GM12878 (cell line): ENCODE data around the gene FYTTD1. TPM values are rescaled to one million over a fixed set of nuclear protein-coding genes. Genes with fewer than 3 reads are reported as not detected.

Source experiments
- ATAC-seq: fragments of 200-7000 bp; cut with Tn5 transposase; 3 replicates; pipeline ENCODE4 v1.9.1; 2020; ENCODE audit warnings: mild to moderate bottlenecking, moderate library complexity
- BruUV-seq: library from RNA; stranded (reverse); fragments of 400-500 nt; replicated peaks from 2 replicates; lab custom pipeline; 2021; lab: Mats Ljungman, UMichigan
- CTCF ChIA-PET: fragments of 300-600 bp; sonication (Branson Sonifier 250); formaldehyde crosslinking; extraction: SDS; loops from one replicate; lab custom pipeline; 2021; ENCODE audit warnings: inconsistent platforms; lab: Yijun Ruan, JAX
- POLR2A ChIA-PET: fragments of 350-600 bp; formaldehyde crosslinking; extraction: SDS; loops from one replicate; lab custom pipeline; 2021; ENCODE audit warnings: inconsistent platforms; lab: Charles Lee
- RAD21 ChIA-PET: fragments of 300-600 bp; sonication (Branson Sonifier 250); formaldehyde crosslinking; loops from one replicate; lab custom pipeline; 2023; ENCODE audit warnings: antibody characterized with exemption; ENCODE audit not compliant: unreplicated experiment; lab: Charles Lee
- SMC1A ChIA-PET: fragments of 300-600 bp; sonication (Branson Sonifier 250); formaldehyde crosslinking; loops from one replicate; lab custom pipeline; 2023; ENCODE audit not compliant: unreplicated experiment, uncharacterized antibody; lab: Charles Lee
- DNase-seq: peaks from one replicate; pipeline ENCODE4 v3.0.0-alpha.2; 2011; ENCODE audit warnings: low read depth, low spot score
- FAIRE-seq: peaks from 3 replicates; lab custom pipeline; 2011; peaks lifted over from hg19 to GRCh38; lab: Jason Lieb, UNC
- H2AFZ ChIP-seq: 2 replicates; pipeline ENCODE4 v1.6.0; 2011; ENCODE audit warnings: low read depth, low read length, control low read depth; ENCODE audit not compliant: control insufficient read depth
- H3K27ac ChIP-seq: 2 replicates; pipeline ENCODE4 v1.5.1; 2011; ENCODE audit warnings: control low read depth; ENCODE audit not compliant: control insufficient read depth, insufficient read depth
- H3K27me3 ChIP-seq, 2 experiments: replicated peaks in 1 of 2; 2 replicates each; pipeline versions ENCODE4 v1.6.0 to v1.6.1; 2011; ENCODE audit warnings: low read length in 1 of 2; ENCODE audit not compliant: control insufficient read depth in 2 of 2, insufficient read depth in 2 of 2
- H3K36me3 ChIP-seq, 2 experiments: 2 replicates each; pipeline ENCODE4 v1.5.1; 2011; ENCODE audit warnings: low read length in 1 of 2; ENCODE audit not compliant: control insufficient read depth in 2 of 2, insufficient read depth in 2 of 2
- H3K4me1 ChIP-seq: 2 replicates; pipeline ENCODE4 v1.6.1; 2011; ENCODE audit warnings: mild to moderate bottlenecking, low read length, moderate library complexity, mixed read lengths; ENCODE audit not compliant: control insufficient read depth, insufficient read depth
- H3K4me2 ChIP-seq: 2 replicates; pipeline ENCODE4 v1.6.0; 2011; ENCODE audit warnings: control low read depth; ENCODE audit not compliant: control insufficient read depth, insufficient read depth
- H3K4me3 ChIP-seq: fragments of 200-600 bp; sonication (generic); 2 replicates; pipeline ENCODE4 v1.5.1; 2016
- H3K79me2 ChIP-seq: 2 replicates; pipeline ENCODE4 v1.6.0; 2011; ENCODE audit warnings: low read length; ENCODE audit not compliant: control insufficient read depth, insufficient read depth
- H3K9ac ChIP-seq: 2 replicates; pipeline ENCODE4 v1.8.0; 2011; ENCODE audit warnings: low read length, control low read depth, mixed read lengths; ENCODE audit not compliant: control insufficient read depth, insufficient read depth
- H3K9me3 ChIP-seq: replicated peaks from 3 replicates; pipeline ENCODE4 v1.5.1; 2011; ENCODE audit warnings: mild to moderate bottlenecking, low read length; ENCODE audit not compliant: control insufficient read depth, insufficient read depth
- H4K20me1 ChIP-seq: 2 replicates; pipeline ENCODE4 v1.6.0; 2011; ENCODE audit not compliant: control insufficient read depth, insufficient read depth
- BMI1 ChIP-seq: fragments of 450-650 bp; IDR thresholded peaks from 2 replicates; pipeline ENCODE4 v1.6.1; 2016; ENCODE audit warnings: mild to moderate bottlenecking, moderate library complexity, borderline replicate concordance
- CBX3 ChIP-seq: fragments of 200-600 bp; sonication (generic); IDR thresholded peaks from 2 replicates; pipeline ENCODE4 v1.6.1; 2016; ENCODE audit warnings: low read depth, borderline replicate concordance
- EED ChIP-seq: sonication (generic); IDR thresholded peaks from 2 replicates; pipeline ENCODE4 v1.6.1; 2016; ENCODE audit warnings: antibody characterized with exemption, low read depth
- JUNB ChIP-seq: IDR thresholded peaks from 2 replicates; pipeline ENCODE4 v1.6.1; 2016; ENCODE audit warnings: antibody characterized with exemption, mild to moderate bottlenecking
- NFYB ChIP-seq: IDR thresholded peaks from 2 replicates; pipeline ENCODE4 v1.6.1; 2011; ENCODE audit warnings: low read depth, mild to moderate bottlenecking, low read length, improper control_type of control experiment, moderate library complexity; ENCODE audit not compliant: insufficient read depth
- NR2C2 ChIP-seq: IDR thresholded peaks from 2 replicates; pipeline ENCODE4 v1.6.1; 2011; ENCODE audit warnings: borderline replicate concordance, low read depth; ENCODE audit not compliant: control insufficient read depth, insufficient read length
- PAX5 ChIP-seq: IDR thresholded peaks from 2 replicates; pipeline ENCODE4 v1.6.1; 2011; ENCODE audit warnings: low read depth, low read length, borderline replicate concordance
- SREBF1 ChIP-seq: IDR thresholded peaks from 2 replicates; pipeline ENCODE4 v1.6.1; 2012; ENCODE audit warnings: mild to moderate bottlenecking, low read length
- SREBF2 ChIP-seq: IDR thresholded peaks from 2 replicates; pipeline ENCODE4 v1.6.1; 2012; ENCODE audit warnings: mild to moderate bottlenecking, low read length
- TBL1XR1 ChIP-seq: IDR thresholded peaks from 2 replicates; pipeline ENCODE4 v1.6.1; 2012; ENCODE audit warnings: low read depth, low read length, improper control_type of control experiment
- YY1 ChIP-seq: IDR thresholded peaks from 2 replicates; pipeline ENCODE4 v1.6.1; 2011; ENCODE audit warnings: low read depth, mild to moderate bottlenecking, low read length
- ZNF384 ChIP-seq: IDR thresholded peaks from 2 replicates; pipeline ENCODE4 v1.6.1; 2012; ENCODE audit warnings: low read depth, mild to moderate bottlenecking, low read length, improper control_type of control experiment, borderline replicate concordance
- WGBS: methylation state at CpG from one replicate; pipeline ENCODE4 v1.1.6; 2016; ENCODE audit warnings: low lambda C conversion rate; ENCODE audit not compliant: insufficient replicate concordance, insufficient coverage; ENCODE audit errors: missing lambda C conversion rate; 5-methylcytosine and 5-hydroxymethylcytosine counted together
- in situ Hi-C: fragments of 300-500 bp; cut with MboI; formaldehyde crosslinking; loops from 9 replicates; pipeline ENCODE4 v1.14.3; 2018; ENCODE audit warnings: mixed read lengths
- intact Hi-C: fragments of 100-400 bp; cut with micrococcal nuclease; formaldehyde crosslinking; loops from one replicate; pipeline ENCODE4 v1.14.2; 2022; ENCODE audit not compliant: unreplicated experiment
- polyA plus RNA-seq, 11 experiments: library from polyadenylated mRNA; depleted of rRNA in 4 of 11; unstranded in 6 of 11; stranded (reverse) in 5 of 11; fragments of >200 nt; fragmentation: Nextera tagmentation in 4 of 11; fragmentation: Illumina TruSeq in 1 of 11; extraction: Ambion mirVana in 4 of 11; extraction: Trizol in 1 of 11; gene quantifications; 1 replicate in 1 of 11; 2 replicates in 10 of 11; pipeline versions ENCODE4 v1.2.1 to v1.2.3, GENCODE V29; 2011 to 2016; ENCODE audit warnings: inconsistent platforms in 2 of 11, missing spikeins in 2 of 11, low read depth in 1 of 11
- total RNA-seq, 4 experiments: library from RNA; depleted of rRNA in 3 of 4; stranded (reverse); fragments of >200 nt in 3 of 4; fragmentation: Illumina TruSeq in 1 of 4; extraction: Trizol in 1 of 4; gene quantifications; 2 replicates each; pipeline versions ENCODE4 v1.2.1 to v1.2.3, GENCODE V29; 2013 to 2021
- TF ChIP-seq, protein P1 (sequence below): IDR thresholded peaks from 2 replicates; pipeline ENCODE4 v1.6.1; 2012; ENCODE audit warnings: low read depth, low read length, improper control_type of control experiment
- TF ChIP-seq, protein P2 (sequence below): fragments of 450-650 bp; IDR thresholded peaks from 2 replicates; pipeline ENCODE4 v1.6.1; 2016; ENCODE audit warnings: mild to moderate bottlenecking
- TF ChIP-seq, protein P3 (sequence below): fragments of 450-650 bp; IDR thresholded peaks from 2 replicates; pipeline ENCODE4 v1.6.1; 2016; ENCODE audit warnings: mild to moderate bottlenecking, moderate library complexity, borderline replicate concordance

FYTTD1 gene
- total and polyA plus RNA-seq, 10 of the 15 experiments (the other 5 are each of a cell fraction or from before 2014, with no cell fraction given): 25.5 to 101 (median 59.4) TPM

DNA sequence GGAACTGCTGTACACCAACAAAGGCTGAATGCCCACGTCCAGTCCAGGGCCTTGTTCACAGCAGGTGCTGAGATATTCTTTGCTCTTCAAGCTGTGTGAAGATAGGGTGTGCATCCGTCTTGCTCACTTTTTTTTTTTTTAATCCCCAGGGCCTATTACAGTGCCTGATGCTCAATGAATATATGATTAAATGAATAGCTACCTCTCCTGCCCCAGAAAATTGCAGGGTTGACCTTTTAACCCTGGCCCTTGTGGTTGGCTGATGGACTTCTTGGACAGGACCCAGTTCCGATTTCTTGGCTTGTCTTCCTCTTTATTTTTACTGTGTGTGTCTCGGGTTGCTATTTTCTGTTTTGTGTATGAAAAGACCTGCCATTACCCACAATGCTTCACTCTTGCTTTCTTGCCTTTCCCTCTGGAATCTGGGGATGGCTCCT is 2.9 kb upstream of the FYTTD1 start:
- peaks cover 27% of the 10 kb centered on the region for H3K79me2 ChIP-seq
- BruUV-seq: no TSS peak
- H3K36me3 ChIP-seq: no peaks in the 10 kb centered on the region
- H2AFZ ChIP-seq: peak overlapping the region; percentile 69
- H3K4me2 ChIP-seq: peak overlapping the region; percentile 80
- intact Hi-C loops (no loop called here), in situ Hi-C loops (no loop called here)
- ChIA-PET POLR2A (interaction anchor here (0.5 to 2.8 kb wide), 5 partner anchors 9 to 147 kb away, joined by 3 to 14 read pairs (median 3); partner anchors contain the start of gene RUBCN), SMC1A (interaction anchor here (0.6 to 2.5 kb wide), 7 partner anchors 9 to 1314 kb away, joined by 3 to 13 read pairs (median 4); partner anchors contain the start of gene UBXN7), CTCF (interaction anchor here (0.6 to 1.7 kb wide), 4 partner anchors 11 to 148 kb away, joined by 3 to 5 read pairs (median 4); partner anchors contain the start of gene LRCH3), RAD21 (interaction anchor here (1.0 to 1.1 kb wide), 3 partner anchors 10 to 53 kb away, joined by 3 to 5 read pairs (median 5); partner anchors contain the start of gene RUBCN)
- DNase-seq (no peak), ATAC-seq (no peak), FAIRE-seq (no peak)
- 91% methylated on average over 4 of the region's 4 CpGs for WGBS
- peak overlapping the region; percentile 24; the same call in 1 of the 2 replicates for H3K27ac ChIP-seq
- H4K20me1 ChIP-seq: no peaks in the 10 kb centered on the region; the same call in 1 of the 2 replicates
- peaks cover 15% of the 10 kb centered on the region for H3K4me1 ChIP-seq
- H3K27me3 ChIP-seq: no peaks in the 10 kb centered on the region
- H3K9ac ChIP-seq: no peak overlapping the region
- 0 out of 2 replicates have a peak overlapping the region, but pooled peaks have one; percentile 31 for H3K4me3 ChIP-seq
- H3K9me3 ChIP-seq: no peaks in the 10 kb centered on the region
- TF ChIP-seq PAX5: no peak
- TF ChIP-seq EED: 0 out of 2 replicates have a peak, but pooled peaks have one; percentile 18
- TF ChIP-seq YY1: no peak
- TF ChIP-seq BMI1: no peak
- TF ChIP-seq, protein P1, sequence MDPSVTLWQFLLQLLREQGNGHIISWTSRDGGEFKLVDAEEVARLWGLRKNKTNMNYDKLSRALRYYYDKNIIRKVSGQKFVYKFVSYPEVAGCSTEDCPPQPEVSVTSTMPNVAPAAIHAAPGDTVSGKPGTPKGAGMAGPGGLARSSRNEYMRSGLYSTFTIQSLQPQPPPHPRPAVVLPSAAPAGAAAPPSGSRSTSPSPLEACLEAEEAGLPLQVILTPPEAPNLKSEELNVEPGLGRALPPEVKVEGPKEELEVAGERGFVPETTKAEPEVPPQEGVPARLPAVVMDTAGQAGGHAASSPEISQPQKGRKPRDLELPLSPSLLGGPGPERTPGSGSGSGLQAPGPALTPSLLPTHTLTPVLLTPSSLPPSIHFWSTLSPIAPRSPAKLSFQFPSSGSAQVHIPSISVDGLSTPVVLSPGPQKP: no peak
- no peak for TF ChIP-seq NFYB
- TF ChIP-seq, protein P2, sequence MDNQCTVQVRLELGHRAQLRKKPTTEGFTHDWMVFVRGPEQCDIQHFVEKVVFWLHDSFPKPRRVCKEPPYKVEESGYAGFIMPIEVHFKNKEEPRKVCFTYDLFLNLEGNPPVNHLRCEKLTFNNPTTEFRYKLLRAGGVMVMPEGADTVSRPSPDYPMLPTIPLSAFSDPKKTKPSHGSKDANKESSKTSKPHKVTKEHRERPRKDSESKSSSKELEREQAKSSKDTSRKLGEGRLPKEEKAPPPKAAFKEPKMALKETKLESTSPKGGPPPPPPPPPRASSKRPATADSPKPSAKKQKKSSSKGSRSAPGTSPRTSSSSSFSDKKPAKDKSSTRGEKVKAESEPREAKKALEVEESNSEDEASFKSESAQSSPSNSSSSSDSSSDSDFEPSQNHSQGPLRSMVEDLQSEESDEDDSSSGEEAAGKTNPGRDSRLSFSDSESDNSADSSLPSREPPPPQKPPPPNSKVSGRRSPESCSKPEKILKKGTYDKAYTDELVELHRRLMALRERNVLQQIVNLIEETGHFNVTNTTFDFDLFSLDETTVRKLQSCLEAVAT: no peak
- no peak for TF ChIP-seq TBL1XR1
- TF ChIP-seq SREBF1: no peak
- TF ChIP-seq JUNB: no peak
- no peak for TF ChIP-seq CBX3
- TF ChIP-seq SREBF2: no peak
- TF ChIP-seq NR2C2: no peak
- 0 out of 2 replicates have a peak, but pooled peaks have one; percentile 11 for TF ChIP-seq ZNF384
- TF ChIP-seq, protein P3, sequence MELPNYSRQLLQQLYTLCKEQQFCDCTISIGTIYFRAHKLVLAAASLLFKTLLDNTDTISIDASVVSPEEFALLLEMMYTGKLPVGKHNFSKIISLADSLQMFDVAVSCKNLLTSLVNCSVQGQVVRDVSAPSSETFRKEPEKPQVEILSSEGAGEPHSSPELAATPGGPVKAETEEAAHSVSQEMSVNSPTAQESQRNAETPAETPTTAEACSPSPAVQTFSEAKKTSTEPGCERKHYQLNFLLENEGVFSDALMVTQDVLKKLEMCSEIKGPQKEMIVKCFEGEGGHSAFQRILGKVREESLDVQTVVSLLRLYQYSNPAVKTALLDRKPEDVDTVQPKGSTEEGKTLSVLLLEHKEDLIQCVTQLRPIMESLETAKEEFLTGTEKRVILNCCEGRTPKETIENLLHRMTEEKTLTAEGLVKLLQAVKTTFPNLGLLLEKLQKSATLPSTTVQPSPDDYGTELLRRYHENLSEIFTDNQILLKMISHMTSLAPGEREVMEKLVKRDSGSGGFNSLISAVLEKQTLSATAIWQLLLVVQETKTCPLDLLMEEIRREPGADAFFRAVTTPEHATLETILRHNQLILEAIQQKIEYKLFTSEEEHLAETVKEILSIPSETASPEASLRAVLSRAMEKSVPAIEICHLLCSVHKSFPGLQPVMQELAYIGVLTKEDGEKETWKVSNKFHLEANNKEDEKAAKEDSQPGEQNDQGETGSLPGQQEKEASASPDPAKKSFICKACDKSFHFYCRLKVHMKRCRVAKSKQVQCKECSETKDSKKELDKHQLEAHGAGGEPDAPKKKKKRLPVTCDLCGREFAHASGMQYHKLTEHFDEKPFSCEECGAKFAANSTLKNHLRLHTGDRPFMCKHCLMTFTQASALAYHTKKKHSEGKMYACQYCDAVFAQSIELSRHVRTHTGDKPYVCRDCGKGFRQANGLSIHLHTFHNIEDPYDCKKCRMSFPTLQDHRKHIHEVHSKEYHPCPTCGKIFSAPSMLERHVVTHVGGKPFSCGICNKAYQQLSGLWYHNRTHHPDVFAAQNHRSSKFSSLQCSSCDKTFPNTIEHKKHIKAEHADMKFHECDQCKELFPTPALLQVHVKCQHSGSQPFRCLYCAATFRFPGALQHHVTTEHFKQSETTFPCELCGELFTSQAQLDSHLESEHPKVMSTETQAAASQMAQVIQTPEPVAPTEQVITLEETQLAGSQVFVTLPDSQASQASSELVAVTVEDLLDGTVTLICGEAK: no peak
